ENCODE data around the gene DUSP14.

- no peak for TF ChIP-seq POLR2A (IDR thresholded peaks at IDR 0.05)
- no peak for TF ChIP-seq CTCF (IDR thresholded peaks at IDR 0.05)
These were observed 17.0 kb downstream of the DUSP14 start for GRCh38 chr17:37506678-37507077.
